ENCODE measurements around the gene PFAS.

DNA sequence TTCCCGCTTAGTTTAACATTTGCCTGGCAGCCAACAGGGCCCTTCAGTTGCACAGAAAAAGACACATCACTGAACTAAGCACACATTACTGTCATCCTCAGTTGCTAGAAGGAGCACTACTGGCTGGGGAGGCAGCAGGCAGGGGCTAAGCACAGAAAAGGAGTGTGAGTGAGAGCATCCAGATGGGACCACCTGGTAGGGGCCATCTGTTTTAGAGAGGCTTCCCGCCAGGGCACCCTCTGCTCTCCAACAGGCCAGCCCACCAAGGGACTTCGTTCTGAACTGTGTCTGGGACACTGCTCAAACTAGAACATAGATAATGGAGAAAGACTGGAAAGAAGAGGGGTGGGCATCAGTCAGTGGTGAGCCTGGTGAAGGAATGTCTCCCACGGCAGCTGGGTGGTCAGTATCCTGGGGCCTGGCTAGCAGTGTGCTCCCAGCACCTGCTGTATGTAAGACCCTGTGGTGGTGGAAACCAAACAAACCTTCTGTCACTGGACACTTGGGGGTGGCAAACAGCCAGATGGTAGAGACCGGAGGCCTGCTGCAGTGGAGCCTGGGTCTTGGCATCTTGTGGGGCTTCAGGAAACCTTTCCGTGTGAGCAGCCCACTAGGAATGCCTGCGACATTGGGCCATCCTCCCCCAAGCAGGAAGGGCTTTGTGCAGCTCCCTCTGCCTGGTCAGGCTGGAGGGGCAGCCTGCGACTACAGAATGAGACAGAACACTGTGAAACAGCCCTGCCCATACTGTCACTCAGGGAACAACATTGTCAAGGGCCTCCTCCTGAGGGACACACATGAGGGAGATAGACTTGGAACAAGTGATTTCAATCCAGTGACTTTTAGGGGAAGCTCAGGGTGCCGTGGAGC is 26.6 kb downstream of the PFAS start:
- TF ChIP-seq, protein P1, sequence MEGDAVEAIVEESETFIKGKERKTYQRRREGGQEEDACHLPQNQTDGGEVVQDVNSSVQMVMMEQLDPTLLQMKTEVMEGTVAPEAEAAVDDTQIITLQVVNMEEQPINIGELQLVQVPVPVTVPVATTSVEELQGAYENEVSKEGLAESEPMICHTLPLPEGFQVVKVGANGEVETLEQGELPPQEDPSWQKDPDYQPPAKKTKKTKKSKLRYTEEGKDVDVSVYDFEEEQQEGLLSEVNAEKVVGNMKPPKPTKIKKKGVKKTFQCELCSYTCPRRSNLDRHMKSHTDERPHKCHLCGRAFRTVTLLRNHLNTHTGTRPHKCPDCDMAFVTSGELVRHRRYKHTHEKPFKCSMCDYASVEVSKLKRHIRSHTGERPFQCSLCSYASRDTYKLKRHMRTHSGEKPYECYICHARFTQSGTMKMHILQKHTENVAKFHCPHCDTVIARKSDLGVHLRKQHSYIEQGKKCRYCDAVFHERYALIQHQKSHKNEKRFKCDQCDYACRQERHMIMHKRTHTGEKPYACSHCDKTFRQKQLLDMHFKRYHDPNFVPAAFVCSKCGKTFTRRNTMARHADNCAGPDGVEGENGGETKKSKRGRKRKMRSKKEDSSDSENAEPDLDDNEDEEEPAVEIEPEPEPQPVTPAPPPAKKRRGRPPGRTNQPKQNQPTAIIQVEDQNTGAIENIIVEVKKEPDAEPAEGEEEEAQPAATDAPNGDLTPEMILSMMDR (IDR thresholded peaks at IDR 0.05): no peak
- TF ChIP-seq MAX (CRISPR knock-in tag; IDR thresholded peaks at IDR 0.05): no peak
- no peak for TF ChIP-seq ATF1 (CRISPR knock-in tag; IDR thresholded peaks at IDR 0.05)
- TF ChIP-seq TEAD4 (CRISPR knock-in tag; IDR thresholded peaks at IDR 0.05): no peak
- no peak for TF ChIP-seq FOXP1 (CRISPR knock-in tag; IDR thresholded peaks at IDR 0.05; ENCODE audit: borderline replicate concordance)
- TF ChIP-seq CREM (CRISPR knock-in tag; IDR thresholded peaks at IDR 0.05): no peak
- no peak for TF ChIP-seq SP1 (CRISPR knock-in tag; conservative IDR thresholded peaks at IDR 0.05)
- TF ChIP-seq, protein P2, sequence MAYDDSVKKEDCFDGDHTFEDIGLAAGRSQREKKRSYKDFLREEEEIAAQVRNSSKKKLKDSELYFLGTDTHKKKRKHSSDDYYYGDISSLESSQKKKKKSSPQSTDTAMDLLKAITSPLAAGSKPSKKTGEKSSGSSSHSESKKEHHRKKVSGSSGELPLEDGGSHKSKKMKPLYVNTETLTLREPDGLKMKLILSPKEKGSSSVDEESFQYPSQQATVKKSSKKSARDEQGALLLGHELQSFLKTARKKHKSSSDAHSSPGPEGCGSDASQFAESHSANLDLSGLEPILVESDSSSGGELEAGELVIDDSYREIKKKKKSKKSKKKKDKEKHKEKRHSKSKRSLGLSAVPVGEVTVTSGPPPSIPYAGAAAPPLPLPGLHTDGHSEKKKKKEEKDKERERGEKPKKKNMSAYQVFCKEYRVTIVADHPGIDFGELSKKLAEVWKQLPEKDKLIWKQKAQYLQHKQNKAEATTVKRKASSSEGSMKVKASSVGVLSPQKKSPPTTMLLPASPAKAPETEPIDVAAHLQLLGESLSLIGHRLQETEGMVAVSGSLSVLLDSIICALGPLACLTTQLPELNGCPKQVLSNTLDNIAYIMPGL (CRISPR knock-in tag; IDR thresholded peaks at IDR 0.05): no peak
- no peak for TF ChIP-seq PREB (CRISPR knock-in tag; IDR thresholded peaks at IDR 0.05; ENCODE audit: borderline replicate concordance)
- TF ChIP-seq, protein P3, sequence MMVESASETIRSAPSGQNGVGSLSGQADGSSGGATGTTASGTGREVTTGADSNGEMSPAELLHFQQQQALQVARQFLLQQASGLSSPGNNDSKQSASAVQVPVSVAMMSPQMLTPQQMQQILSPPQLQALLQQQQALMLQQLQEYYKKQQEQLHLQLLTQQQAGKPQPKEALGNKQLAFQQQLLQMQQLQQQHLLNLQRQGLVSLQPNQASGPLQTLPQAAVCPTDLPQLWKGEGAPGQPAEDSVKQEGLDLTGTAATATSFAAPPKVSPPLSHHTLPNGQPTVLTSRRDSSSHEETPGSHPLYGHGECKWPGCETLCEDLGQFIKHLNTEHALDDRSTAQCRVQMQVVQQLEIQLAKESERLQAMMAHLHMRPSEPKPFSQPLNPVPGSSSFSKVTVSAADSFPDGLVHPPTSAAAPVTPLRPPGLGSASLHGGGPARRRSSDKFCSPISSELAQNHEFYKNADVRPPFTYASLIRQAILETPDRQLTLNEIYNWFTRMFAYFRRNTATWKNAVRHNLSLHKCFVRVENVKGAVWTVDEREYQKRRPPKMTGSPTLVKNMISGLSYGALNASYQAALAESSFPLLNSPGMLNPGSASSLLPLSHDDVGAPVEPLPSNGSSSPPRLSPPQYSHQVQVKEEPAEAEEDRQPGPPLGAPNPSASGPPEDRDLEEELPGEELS (CRISPR knock-in tag; IDR thresholded peaks at IDR 0.05): no peak
- TF ChIP-seq RELA (CRISPR knock-in tag; IDR thresholded peaks at IDR 0.05; ENCODE audit: borderline replicate concordance): no peak
- TF ChIP-seq NR2C2 (CRISPR knock-in tag; IDR thresholded peaks at IDR 0.05): no peak

All from WTC11 (cell line).